ENCODE data around the gene UBC.
A peak's percentile ranks its signal among the peaks of the same experiment; 100 is the strongest.

UBC gene

GRCh38 chr12:124909831-124910560 is 4.5 kb downstream of the UBC start (continued):
- no peak for TF ChIP-seq ZBTB49 (tag by site-specific recombination; IDR thresholded peaks at IDR 0.05; ENCODE audit: low read depth)
- no peak for TF ChIP-seq ZNF202 (tag by site-specific recombination; IDR thresholded peaks at IDR 0.05; ENCODE audit: borderline replicate concordance)

- Histone ChIP-seq H3K36me3 (ENCODE audit: control insufficient read depth in 2 of 2, insufficient read depth in 1 of 2, low read length in 2 of 2) (peaks cover 7 to 12% of the 10 kb centered on the region in 2 experiments), H3K4me3 (ENCODE audit: low read depth, low read length) (no peak overlapping the region), H3K27ac (ENCODE audit: extremely low read depth, low read depth, low read length) (no peak overlapping the region), H3K4me1 (ENCODE audit: control insufficient read depth, insufficient read depth, low read length) (peaks cover 7% of the 10 kb centered on the region), H3K9me3 (ENCODE audit: control insufficient read depth, insufficient read depth, low read depth, low read length) (no peaks in the 10 kb centered on the region)
- CTCF ChIA-PET: interaction anchor here (0.6 to 3.0 kb wide), 45 partner anchors 9 to 874 kb away, joined by 3 to 48 read pairs (median 4); no protein-coding TSS in a partner anchor
- POLR2A ChIA-PET: interaction anchor here (0.6 to 2.6 kb wide), 4 partner anchors 8 to 68 kb away, joined by 3 to 13 read pairs (median 7); partner anchors contain the start of gene UBC
- TF ChIP-seq KLF1 (tag by site-specific recombination; IDR thresholded peaks at IDR 0.05) (no peak), ZFP41 (tag by site-specific recombination; IDR thresholded peaks at IDR 0.05; ENCODE audit: borderline replicate concordance) (no peak), ZNF10 (tag by site-specific recombination; IDR thresholded peaks at IDR 0.05) (no peak), ZNF514 (tag by site-specific recombination; IDR thresholded peaks at IDR 0.05) (no peak), ZEB2 (tag by site-specific recombination; IDR thresholded peaks at IDR 0.05) (peak; percentile 82), ZNF184 (tag by site-specific recombination; IDR thresholded peaks at IDR 0.05) (0 out of 2 replicates have a peak, but pooled peaks have one; percentile 25), ZNF366 (tag by site-specific recombination; conservative IDR thresholded peaks at IDR 0.05) (peak; percentile 49; the same call in 1 of the 2 replicates), PBX3 (CRISPR knock-in tag; IDR thresholded peaks at IDR 0.05) (no peak), ZNF660 (tag by site-specific recombination; IDR thresholded peaks at IDR 0.05) (peak; percentile 78), ZNF335 (tag by site-specific recombination; conservative IDR thresholded peaks at IDR 0.05) (peak; percentile 63), EGR2 (tag by site-specific recombination; IDR thresholded peaks at IDR 0.05; ENCODE audit: low read depth) (no peak), ZFP69B (tag by site-specific recombination; IDR thresholded peaks at IDR 0.05) (peak; percentile 55; the same call in 1 of the 2 replicates), ZNF629 (tag by site-specific recombination; IDR thresholded peaks at IDR 0.05) (0 out of 2 replicates have a peak, but pooled peaks have one; percentile 9), PRDM1 (tag by site-specific recombination; IDR thresholded peaks at IDR 0.05) (peak; percentile 41; the same call in 1 of the 2 replicates), ZNF792 (tag by site-specific recombination; IDR thresholded peaks at IDR 0.05) (no peak), ZNF561 (tag by site-specific recombination; IDR thresholded peaks at IDR 0.05; ENCODE audit: borderline replicate concordance) (0 out of 2 replicates have a peak, but pooled peaks have one; percentile 46), TRIM28 (IDR thresholded peaks at IDR 0.05; ENCODE audit: borderline replicate concordance, low read length) (peak; percentile 62; the same call in 1 of the 2 replicates), ZNF302 (tag by site-specific recombination; IDR thresholded peaks at IDR 0.05; ENCODE audit: low read depth) (no peak), ZNF157 (tag by site-specific recombination; IDR thresholded peaks at IDR 0.05) (no peak), ZBTB21 (tag by site-specific recombination; IDR thresholded peaks at IDR 0.05) (no peak), ZNF394 (tag by site-specific recombination; IDR thresholded peaks at IDR 0.05; ENCODE audit: borderline replicate concordance) (no peak)
- TF ChIP-seq, protein P1, sequence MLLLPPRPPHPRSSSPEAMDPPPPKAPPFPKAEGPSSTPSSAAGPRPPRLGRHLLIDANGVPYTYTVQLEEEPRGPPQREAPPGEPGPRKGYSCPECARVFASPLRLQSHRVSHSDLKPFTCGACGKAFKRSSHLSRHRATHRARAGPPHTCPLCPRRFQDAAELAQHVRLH (tag by site-specific recombination; IDR thresholded peaks at IDR 0.05): no peak
- TF ChIP-seq, protein P2, sequence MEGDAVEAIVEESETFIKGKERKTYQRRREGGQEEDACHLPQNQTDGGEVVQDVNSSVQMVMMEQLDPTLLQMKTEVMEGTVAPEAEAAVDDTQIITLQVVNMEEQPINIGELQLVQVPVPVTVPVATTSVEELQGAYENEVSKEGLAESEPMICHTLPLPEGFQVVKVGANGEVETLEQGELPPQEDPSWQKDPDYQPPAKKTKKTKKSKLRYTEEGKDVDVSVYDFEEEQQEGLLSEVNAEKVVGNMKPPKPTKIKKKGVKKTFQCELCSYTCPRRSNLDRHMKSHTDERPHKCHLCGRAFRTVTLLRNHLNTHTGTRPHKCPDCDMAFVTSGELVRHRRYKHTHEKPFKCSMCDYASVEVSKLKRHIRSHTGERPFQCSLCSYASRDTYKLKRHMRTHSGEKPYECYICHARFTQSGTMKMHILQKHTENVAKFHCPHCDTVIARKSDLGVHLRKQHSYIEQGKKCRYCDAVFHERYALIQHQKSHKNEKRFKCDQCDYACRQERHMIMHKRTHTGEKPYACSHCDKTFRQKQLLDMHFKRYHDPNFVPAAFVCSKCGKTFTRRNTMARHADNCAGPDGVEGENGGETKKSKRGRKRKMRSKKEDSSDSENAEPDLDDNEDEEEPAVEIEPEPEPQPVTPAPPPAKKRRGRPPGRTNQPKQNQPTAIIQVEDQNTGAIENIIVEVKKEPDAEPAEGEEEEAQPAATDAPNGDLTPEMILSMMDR (tag by site-specific recombination; IDR thresholded peaks at IDR 0.05): peak; percentile 86
- TF ChIP-seq, protein P3, sequence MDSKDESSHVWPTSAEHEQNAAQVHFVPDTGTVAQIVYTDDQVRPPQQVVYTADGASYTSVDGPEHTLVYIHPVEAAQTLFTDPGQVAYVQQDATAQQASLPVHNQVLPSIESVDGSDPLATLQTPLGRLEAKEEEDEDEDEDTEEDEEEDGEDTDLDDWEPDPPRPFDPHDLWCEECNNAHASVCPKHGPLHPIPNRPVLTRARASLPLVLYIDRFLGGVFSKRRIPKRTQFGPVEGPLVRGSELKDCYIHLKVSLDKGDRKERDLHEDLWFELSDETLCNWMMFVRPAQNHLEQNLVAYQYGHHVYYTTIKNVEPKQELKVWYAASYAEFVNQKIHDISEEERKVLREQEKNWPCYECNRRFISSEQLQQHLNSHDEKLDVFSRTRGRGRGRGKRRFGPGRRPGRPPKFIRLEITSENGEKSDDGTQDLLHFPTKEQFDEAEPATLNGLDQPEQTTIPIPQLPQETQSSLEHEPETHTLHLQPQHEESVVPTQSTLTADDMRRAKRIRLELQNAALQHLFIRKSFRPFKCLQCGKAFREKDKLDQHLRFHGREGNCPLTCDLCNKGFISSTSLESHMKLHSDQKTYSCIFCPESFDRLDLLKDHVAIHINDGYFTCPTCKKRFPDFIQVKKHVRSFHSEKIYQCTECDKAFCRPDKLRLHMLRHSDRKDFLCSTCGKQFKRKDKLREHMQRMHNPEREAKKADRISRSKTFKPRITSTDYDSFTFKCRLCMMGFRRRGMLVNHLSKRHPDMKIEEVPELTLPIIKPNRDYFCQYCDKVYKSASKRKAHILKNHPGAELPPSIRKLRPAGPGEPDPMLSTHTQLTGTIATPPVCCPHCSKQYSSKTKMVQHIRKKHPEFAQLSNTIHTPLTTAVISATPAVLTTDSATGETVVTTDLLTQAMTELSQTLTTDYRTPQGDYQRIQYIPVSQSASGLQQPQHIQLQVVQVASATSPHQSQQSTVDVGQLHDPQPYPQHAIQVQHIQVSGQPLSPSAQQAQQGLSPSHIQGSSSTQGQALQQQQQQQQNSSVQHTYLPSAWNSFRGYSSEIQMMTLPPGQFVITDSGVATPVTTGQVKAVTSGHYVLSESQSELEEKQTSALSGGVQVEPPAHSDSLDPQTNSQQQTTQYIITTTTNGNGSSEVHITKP (tag by site-specific recombination; IDR thresholded peaks at IDR 0.05): 0 out of 2 replicates have a peak, but pooled peaks have one; percentile 10
Measured at GRCh38 chr12:124906606-124907261, 7.7 kb downstream of the UBC start.

Data from HEK293 (cell line).